Stimulated activated CD8-positive, alpha-beta memory T cell treated with anti-CD3 and anti-CD28 coated beads, Interleukin-7, amount 100 ng/mL, for 1 hour (primary cell): Measurements from ENCODE around the gene OPN5.

Experiments used
- DNase-seq, 2 donors: peaks; one replicate each; pipeline ENCODE4 v3.0.0-alpha.2; 2020; ENCODE audit warnings: low read depth in 2 of 2

The OPN5 gene

GRCh38 chr6:47788498-47788884, 6.7 kb downstream of the OPN5 start:
- no peak for DNase-seq

GRCh38 chr6:47789553-47789952, 7.7 kb downstream of the OPN5 start:
- no peak for DNase-seq

- DNase-seq, result no peak
These were observed 10.4 kb downstream of the OPN5 start for GRCh38 chr6:47792216-47792733.

- no peak for DNase-seq
These were observed 12.8 kb downstream of the OPN5 start for GRCh38 chr6:47794577-47795135.

- no peak for DNase-seq
These were observed 20.2 kb downstream of the OPN5 start for GRCh38 chr6:47801984-47802383.

- DNase-seq, result no peak
These were observed 23.0 kb downstream of the OPN5 start for GRCh38 chr6:47804821-47805220.

GRCh38 chr6:47809873-47810272, 28.0 kb downstream of the OPN5 start:
- DNase-seq, result no peak

- DNase-seq, result no peak
These were observed 29.1 kb downstream of the OPN5 start for GRCh38 chr6:47810885-47811284.

GRCh38 chr6:47811443-47811842, 29.6 kb downstream of the OPN5 start:
- DNase-seq, result no peak

GRCh38 chr6:47817749-47818148, 35.9 kb downstream of the OPN5 start:
- no peak for DNase-seq

- no peak for DNase-seq
These were observed 37.6 kb downstream of the OPN5 start for GRCh38 chr6:47819461-47819860.

- DNase-seq, result no peak
These were observed 41.2 kb downstream of the OPN5 start for GRCh38 chr6:47822856-47823554.

GRCh38 chr6:47832386-47833100, 50.7 kb downstream of the OPN5 start:
- no peak for DNase-seq

GRCh38 chr6:47834196-47834595, 52.4 kb downstream of the OPN5 start:
- DNase-seq, result no peak

- no peak for DNase-seq
These were observed 54.2 kb downstream of the OPN5 start for GRCh38 chr6:47836046-47836445.

- no peak for DNase-seq
These were observed 54.8 kb downstream of the OPN5 start for GRCh38 chr6:47836639-47837038.

GRCh38 chr6:47839645-47840044, 57.8 kb downstream of the OPN5 start:
- no peak for DNase-seq

GRCh38 chr6:47844881-47845280, 63.0 kb downstream of the OPN5 start:
- no peak for DNase-seq

- no peak for DNase-seq
These were observed 64.9 kb downstream of the OPN5 start for GRCh38 chr6:47846752-47847151.

GRCh38 chr6:47851091-47851490, 69.3 kb downstream of the OPN5 start:
- DNase-seq, result no peak

- no peak for DNase-seq
These were observed 70.9 kb downstream of the OPN5 start for GRCh38 chr6:47852727-47853126.

GRCh38 chr6:47853766-47854165, 71.9 kb downstream of the OPN5 start:
- DNase-seq, result no peak

GRCh38 chr6:47854971-47855370, 73.1 kb downstream of the OPN5 start:
- DNase-seq, result no peak
